GM23338 (cell line): Measurements from ENCODE around the gene CCDC57. TPM values are rescaled to one million over a fixed set of nuclear protein-coding genes. Genes with fewer than 3 reads are reported as not detected.

ENCODE experiments used
- ATAC-seq: fragments of 200-7000 bp; cut with Tn5 transposase; 3 replicates; pipeline ENCODE4 v1.9.1; 2020
- DNase-seq: peaks from one replicate; pipeline ENCODE4 v3.0.0-alpha.2; 2015; ENCODE audit warnings: low spot score
- H2AFZ ChIP-seq: fragments of 200-600 bp; sonication (generic); 2 replicates; pipeline ENCODE4 v1.8.0; 2016; ENCODE audit warnings: antibody characterized with exemption, mild to moderate bottlenecking, moderate library complexity
- H3F3A ChIP-seq: fragments of 200-600 bp; sonication (generic); replicated peaks from 2 replicates; pipeline ENCODE4 v1.8.0; 2017; ENCODE audit warnings: antibody characterized with exemption, mixed run types, low read depth
- H3K27ac ChIP-seq: fragments of 200-600 bp; sonication (generic); 2 replicates; pipeline ENCODE4 v1.6.1; 2016; ENCODE audit warnings: low read depth
- H3K27me3 ChIP-seq: fragments of 200-600 bp; sonication (generic); 2 replicates; pipeline ENCODE4 v1.8.0; 2016; ENCODE audit warnings: mild to moderate bottlenecking, mixed run types, moderate library complexity; ENCODE audit not compliant: insufficient read depth
- H3K36me3 ChIP-seq: fragments of 200-600 bp; sonication (generic); 2 replicates; pipeline ENCODE4 v1.8.0; 2016; ENCODE audit warnings: mild to moderate bottlenecking; ENCODE audit not compliant: insufficient read depth
- H3K4me1 ChIP-seq: fragments of 200-600 bp; sonication (generic); 2 replicates; pipeline ENCODE4 v1.8.0; 2016; ENCODE audit warnings: mild to moderate bottlenecking, moderate library complexity; ENCODE audit not compliant: insufficient read depth
- H3K4me2 ChIP-seq: fragments of 200-600 bp; sonication (generic); 2 replicates; pipeline ENCODE4 v1.7.1; 2017; ENCODE audit warnings: mixed run types
- H3K4me3 ChIP-seq: fragments of 200-600 bp; sonication (generic); 2 replicates; pipeline ENCODE4 v1.6.1; 2016; ENCODE audit warnings: mixed run types
- H3K79me2 ChIP-seq: fragments of 200-600 bp; sonication (generic); replicated peaks from 2 replicates; pipeline ENCODE4 v1.8.0; 2017; ENCODE audit warnings: mild to moderate bottlenecking; ENCODE audit not compliant: insufficient read depth
- H3K9me2 ChIP-seq: fragments of 200-600 bp; sonication (generic); 2 replicates; pipeline ENCODE4 v1.8.0; 2017; ENCODE audit not compliant: insufficient read depth
- H4K20me1 ChIP-seq: fragments of 200-600 bp; sonication (generic); replicated peaks from 2 replicates; pipeline ENCODE4 v1.8.0; 2017; ENCODE audit warnings: mild to moderate bottlenecking; ENCODE audit not compliant: insufficient read depth
- H3K27ac Mint-ChIP-seq: 2 replicates; pipeline ENCODE4 v1.8.0; 2020; ENCODE audit warnings: inconsistent platforms, mild to moderate bottlenecking, moderate library complexity, mixed read lengths
- H3K27me3 Mint-ChIP-seq: 3 replicates; pipeline ENCODE4 v1.8.0; 2022; ENCODE audit warnings: low read depth, mild to moderate bottlenecking, moderate library complexity, mixed read lengths, inconsistent platforms; ENCODE audit not compliant: insufficient read depth, poor library complexity
- H3K36me3 Mint-ChIP-seq: 3 replicates; pipeline ENCODE4 v1.8.0; 2021; ENCODE audit warnings: low read depth, mild to moderate bottlenecking, inconsistent platforms, moderate library complexity, mixed read lengths
- H3K4me1 Mint-ChIP-seq: 3 replicates; pipeline ENCODE4 v1.8.0; 2020; ENCODE audit warnings: mild to moderate bottlenecking, inconsistent platforms, mixed read lengths
- H3K4me3 Mint-ChIP-seq: 3 replicates; pipeline ENCODE4 v1.8.0; 2021; ENCODE audit warnings: moderate library complexity, mild to moderate bottlenecking, inconsistent platforms, mixed read lengths
- H3K9me3 Mint-ChIP-seq: 3 replicates; pipeline ENCODE4 v1.8.0; 2020; ENCODE audit warnings: moderate library complexity, mild to moderate bottlenecking, inconsistent platforms, mixed read lengths
- CREB1 ChIP-seq: fragments of 250-450 bp; sonication (Bioruptor Pico); IDR thresholded peaks from 2 replicates; pipeline ENCODE4 v1.5.0; 2020; ENCODE audit warnings: low read depth, mild to moderate bottlenecking, moderate library complexity
- CTCF ChIP-seq, 2 experiments: fragments of 200-600 bp in 1 of 2; sonication (generic) in 1 of 2; conservative IDR thresholded peaks; 2 replicates each; pipeline versions ENCODE4 v1.5.1 to v1.6.1; 2016 to 2017; ENCODE audit warnings: antibody characterized with exemption in 2 of 2, low read depth in 2 of 2, mild to moderate bottlenecking in 2 of 2, moderate library complexity in 1 of 2
- ETS1 ChIP-seq: IDR thresholded peaks from 2 replicates; pipeline ENCODE4 v1.6.1; 2016; ENCODE audit warnings: antibody characterized with exemption
- EZH2 ChIP-seq: fragments of 200-600 bp; sonication (generic); IDR thresholded peaks from one replicate; pipeline ENCODE4 v1.8.0; 2017; ENCODE audit warnings: antibody characterized with exemption, mild to moderate bottlenecking, low read depth; ENCODE audit not compliant: unreplicated experiment
- EZH2phosphoT487 ChIP-seq: fragments of 200-600 bp; sonication (generic); IDR thresholded peaks from one replicate; pipeline ENCODE4 v1.8.1; 2018; ENCODE audit warnings: antibody characterized with exemption; ENCODE audit not compliant: unreplicated experiment
- JUNB ChIP-seq: IDR thresholded peaks from one replicate; pipeline ENCODE4 v1.6.1; 2016; ENCODE audit warnings: antibody characterized with exemption; ENCODE audit not compliant: unreplicated experiment
- NANOG ChIP-seq: IDR thresholded peaks from 2 replicates; pipeline ENCODE4 v1.6.1; 2016; ENCODE audit warnings: antibody characterized with exemption, borderline replicate concordance
- POLR2AphosphoS5 ChIP-seq: IDR thresholded peaks from 2 replicates; pipeline ENCODE4 v1.6.1; 2016; ENCODE audit warnings: antibody characterized with exemption, low read depth
- REST ChIP-seq: IDR thresholded peaks from one replicate; pipeline ENCODE4 v1.6.1; 2018; ENCODE audit warnings: antibody characterized with exemption; ENCODE audit not compliant: unreplicated experiment
- STAT1 ChIP-seq: IDR thresholded peaks from one replicate; pipeline ENCODE4 v1.6.1; 2016; ENCODE audit warnings: antibody characterized with exemption; ENCODE audit not compliant: unreplicated experiment
- ZNF114 ChIP-seq: fragments of 250-450 bp; sonication (Bioruptor Pico); IDR thresholded peaks from 2 replicates; pipeline ENCODE4 v1.5.0; 2020; ENCODE audit warnings: mild to moderate bottlenecking, moderate library complexity
- ZNF331 ChIP-seq: fragments of 250-450 bp; sonication (Bioruptor Pico); IDR thresholded peaks from 2 replicates; pipeline ENCODE4 v1.5.0; 2020; ENCODE audit warnings: low read depth, mild to moderate bottlenecking, moderate library complexity
- ZNF462 ChIP-seq: fragments of 250-450 bp; sonication (Bioruptor Pico); IDR thresholded peaks from 2 replicates; pipeline ENCODE4 v1.5.0; 2020; ENCODE audit warnings: mild to moderate bottlenecking, moderate library complexity
- polyA plus RNA-seq: library from polyadenylated mRNA; unstranded; fragments of >200 nt; fragmentation: Nextera tagmentation; extraction: Ambion mirVana; gene quantifications from 2 replicates; pipeline ENCODE4 v1.2.1, GENCODE V29; 2016
- total RNA-seq: library from RNA; depleted of rRNA; stranded (reverse); fragments of >200 nt; shearing (Covaris generic); gene quantifications from 2 replicates; pipeline ENCODE4 v1.2.3, GENCODE V29; 2014

Gene CCDC57
- total and polyA plus RNA-seq, 2 experiments from 2014 or later = 7.0 to 16.3 TPM

GRCh38 chr17:82154881-82155331 lies 57.7 kb downstream of the CCDC57 start:
- Histone ChIP-seq H2AFZ (no peak overlapping the region), H3K9me2 (no peaks in the 10 kb centered on the region), H3K36me3 (no peaks in the 10 kb centered on the region), H3F3A (no peaks in the 10 kb centered on the region), H3K4me3 (no peak overlapping the region), H3K27ac (no peak overlapping the region), H4K20me1 (no peaks in the 10 kb centered on the region; the same call in 1 of the 2 replicates), H3K4me1 (no peaks in the 10 kb centered on the region), H3K4me2 (no peak overlapping the region), H3K79me2 (no peaks in the 10 kb centered on the region), H3K27me3 (no peaks in the 10 kb centered on the region)
- Mint-ChIP-seq H3K27ac (no peak overlapping the region), H3K4me3 (no peak overlapping the region), H3K36me3 (peaks cover 10% of the 10 kb centered on the region; the same call in 2 of the 3 replicates), H3K9me3 (peaks cover 13% of the 10 kb centered on the region), H3K27me3 (peaks cover 17% of the 10 kb centered on the region), H3K4me1 (no peaks in the 10 kb centered on the region)
- no peak for DNase-seq
- TF ChIP-seq CREB1 (CRISPR knock-in tag) (no peak), STAT1 (no peak), REST (no peak), JUNB (no peak), ZNF462 (CRISPR knock-in tag) (no peak), ETS1 (no peak), EZH2phosphoT487 (no peak), NANOG (no peak), EZH2 (no peak), ZNF331 (CRISPR knock-in tag) (no peak), ZNF114 (CRISPR knock-in tag) (no peak), POLR2AphosphoS5 (no peak), CTCF (conservative IDR thresholded peaks at IDR 0.05; ENCODE audit: low read depth in 2 of 2) (no peak)
- ATAC-seq = no peak
